Measurements from ENCODE around the gene SRGAP3.

GRCh38 chr3:9047452-9048346, 201.7 kb downstream of the SRGAP3 start:
- TF ChIP-seq POLR2A (IDR thresholded peaks at IDR 0.05; ENCODE audit: low read depth, low read length) = no peak
- TF ChIP-seq TAF1 (IDR thresholded peaks at IDR 0.05; ENCODE audit: borderline replicate concordance, low read depth, low read length) = no peak
- TF ChIP-seq POLR2AphosphoS5 (IDR thresholded peaks at IDR 0.05; ENCODE audit: low read depth, low read length) = no peak
